ENCODE measurements around the gene NOB1. TPM values are rescaled to one million over a fixed set of nuclear protein-coding genes. Genes with fewer than 3 reads are reported as not detected.
"Not testable (repeated sequence)": the region's sequence is repeated elsewhere in the genome, so short reads cannot be mapped to it uniquely, and the experiment has no call there.

NOB1 gene
- total and polyA plus RNA-seq, 7 donors = 21.0 to 49.1 (median 36.0) TPM

- peak overlapping the region in 2 of 4 donors; percentile 34 to 47 for H3K27ac ChIP-seq
- DNase-seq = peak; percentile 88
- H3K36me3 ChIP-seq = peaks cover 20 to 77% (median 53%) of the 10 kb centered on the region in 4 donors
- no peaks in the 10 kb centered on the region for H3K27me3 ChIP-seq
- H3K9me3 ChIP-seq = no peaks in the 10 kb centered on the region
- H3K4me1 ChIP-seq = peaks cover 0 to 8% (median 0%) of the 10 kb centered on the region in 4 donors
- intact Hi-C loops (cut with DNase I) = loop anchor here (10.0 kb wide), 1 partner anchor 1003 kb away; no protein-coding TSS in a partner anchor
- no peak overlapping the region for H3K4me3 ChIP-seq
- peak in 1 of 4 donors; percentile 12 for TF ChIP-seq POLR2AphosphoS5 (IDR thresholded peaks at IDR 0.05)
- TF ChIP-seq, protein P1, sequence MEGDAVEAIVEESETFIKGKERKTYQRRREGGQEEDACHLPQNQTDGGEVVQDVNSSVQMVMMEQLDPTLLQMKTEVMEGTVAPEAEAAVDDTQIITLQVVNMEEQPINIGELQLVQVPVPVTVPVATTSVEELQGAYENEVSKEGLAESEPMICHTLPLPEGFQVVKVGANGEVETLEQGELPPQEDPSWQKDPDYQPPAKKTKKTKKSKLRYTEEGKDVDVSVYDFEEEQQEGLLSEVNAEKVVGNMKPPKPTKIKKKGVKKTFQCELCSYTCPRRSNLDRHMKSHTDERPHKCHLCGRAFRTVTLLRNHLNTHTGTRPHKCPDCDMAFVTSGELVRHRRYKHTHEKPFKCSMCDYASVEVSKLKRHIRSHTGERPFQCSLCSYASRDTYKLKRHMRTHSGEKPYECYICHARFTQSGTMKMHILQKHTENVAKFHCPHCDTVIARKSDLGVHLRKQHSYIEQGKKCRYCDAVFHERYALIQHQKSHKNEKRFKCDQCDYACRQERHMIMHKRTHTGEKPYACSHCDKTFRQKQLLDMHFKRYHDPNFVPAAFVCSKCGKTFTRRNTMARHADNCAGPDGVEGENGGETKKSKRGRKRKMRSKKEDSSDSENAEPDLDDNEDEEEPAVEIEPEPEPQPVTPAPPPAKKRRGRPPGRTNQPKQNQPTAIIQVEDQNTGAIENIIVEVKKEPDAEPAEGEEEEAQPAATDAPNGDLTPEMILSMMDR (IDR thresholded peaks at IDR 0.05) = no peak
- WGBS, 2 donors = 47 to 79% methylated on average over 41 of the region's 41 CpGs
These were observed 12.5 kb downstream of the NOB1 start for GRCh38 chr16:69741951-69742904.

DNA sequence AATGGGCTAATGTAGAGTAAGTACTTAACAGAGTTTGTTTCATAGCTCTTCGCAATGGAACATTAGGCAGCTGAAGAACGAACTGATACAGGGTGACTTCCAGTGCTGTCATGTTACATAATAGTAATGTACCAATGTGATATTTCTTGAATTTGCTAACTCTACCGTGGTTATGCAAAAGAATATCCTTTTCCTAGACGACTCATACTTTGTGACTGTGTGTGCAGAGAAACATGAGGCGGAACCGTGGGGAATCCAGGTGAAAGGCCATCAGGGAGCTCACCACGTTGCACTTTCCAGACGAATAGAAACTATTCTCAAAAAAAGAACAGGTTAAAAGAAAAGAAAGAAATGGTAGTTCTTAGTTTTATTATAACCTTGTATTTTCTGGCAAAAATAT, 13.2 kb downstream of the NOB1 start:
- no peak for DNase-seq
- peak overlapping the region in 2 of 4 donors; percentile 34 to 47 for H3K27ac ChIP-seq
- peaks cover 0 to 8% (median 0%) of the 10 kb centered on the region in 4 donors for H3K4me1 ChIP-seq
- TF ChIP-seq, protein P1 (IDR thresholded peaks at IDR 0.05) = no peak
- TF ChIP-seq POLR2AphosphoS5 (IDR thresholded peaks at IDR 0.05) (no peak), EP300 (IDR thresholded peaks at IDR 0.05) (no peak), POLR2A (IDR thresholded peaks at IDR 0.05) (no peak)
- H3K4me3 ChIP-seq = no peak overlapping the region
- WGBS, 2 donors = 39 to 71% methylated on average over 8 of the region's 8 CpGs
- intact Hi-C loops (cut with DNase I) = loop anchor here (10.0 kb wide), 1 partner anchor 1003 kb away; no protein-coding TSS in a partner anchor
- peaks cover 19 to 70% (median 49%) of the 10 kb centered on the region in 4 donors for H3K36me3 ChIP-seq
- no peaks in the 10 kb centered on the region for H3K27me3 ChIP-seq
- H3K9me3 ChIP-seq = no peaks in the 10 kb centered on the region

DNA sequence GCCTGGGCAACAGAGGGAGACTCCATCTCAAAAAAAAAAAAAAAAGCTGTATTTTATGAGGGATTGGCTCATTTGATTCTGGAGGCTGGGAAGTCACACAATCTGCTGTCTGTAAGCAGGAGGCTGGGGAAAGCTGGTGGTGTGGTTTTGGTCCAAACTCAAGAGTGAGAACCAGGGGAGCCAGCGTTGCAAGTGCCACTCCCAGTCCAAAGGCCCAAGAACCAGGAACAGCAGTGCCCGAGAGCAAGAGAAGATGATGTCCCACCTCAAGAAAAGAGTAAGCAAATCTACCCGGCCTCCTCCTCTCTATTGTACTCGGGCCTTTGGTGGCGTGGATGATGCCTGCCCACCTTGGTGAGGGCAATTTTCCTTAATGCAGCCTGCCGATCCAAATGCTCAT, 22.6 kb downstream of the NOB1 start:
- no peak overlapping the region for H3K4me3 ChIP-seq
- intact Hi-C loops (cut with DNase I) = no loop called here
- TF ChIP-seq, protein P1 (IDR thresholded peaks at IDR 0.05) = no peak
- no peak for TF ChIP-seq POLR2AphosphoS5 (IDR thresholded peaks at IDR 0.05)
- no peak for DNase-seq
- no peak overlapping the region for H3K27ac ChIP-seq
- H3K36me3 ChIP-seq = no peaks in the 10 kb centered on the region
- H3K9me3 ChIP-seq = no peaks in the 10 kb centered on the region
- WGBS, 2 donors = 47 to 83% methylated on average over 6 of the region's 6 CpGs
- H3K27me3 ChIP-seq = no peaks in the 10 kb centered on the region
- H3K4me1 ChIP-seq = peaks cover 0 to 15% (median 9%) of the 10 kb centered on the region in 4 donors

DNA sequence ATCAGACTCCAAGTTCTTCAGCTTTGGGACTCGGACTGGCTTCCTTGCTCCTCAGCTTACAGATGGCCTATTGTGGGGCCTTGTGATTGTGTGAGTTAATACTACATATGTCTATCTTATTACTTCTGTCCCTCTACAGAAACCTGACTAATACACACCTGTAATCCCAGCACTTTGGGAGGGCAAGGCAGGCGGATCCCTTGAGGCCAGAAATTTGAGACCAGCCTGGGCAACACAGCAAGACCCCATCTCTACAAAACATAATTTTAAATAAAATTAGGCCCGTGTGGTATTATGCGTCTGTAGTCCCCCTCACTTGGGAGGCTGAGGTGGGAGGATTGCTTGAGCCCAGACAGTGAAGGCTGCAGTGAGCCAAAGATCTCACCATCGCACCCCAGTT, 23.4 kb downstream of the NOB1 start:
- 78 to 90% methylated on average over 5 of the region's 5 CpGs for WGBS, 2 donors
- intact Hi-C loops (cut with DNase I); H3K36me3 ChIP-seq; H3K27ac ChIP-seq; H3K27me3 ChIP-seq; H3K4me3 ChIP-seq; H3K9me3 ChIP-seq; DNase-seq: not testable (repeated sequence)
- H3K4me1 ChIP-seq = peaks cover 0 to 21% (median 14%) of the 10 kb centered on the region in 4 donors

GRCh38 chr16:69729030-69729429, 25.7 kb downstream of the NOB1 start:
- intact Hi-C loops (cut with DNase I); H3K27me3 ChIP-seq; H3K4me3 ChIP-seq; H3K27ac ChIP-seq; DNase-seq; H3K9me3 ChIP-seq; H3K36me3 ChIP-seq: not testable (repeated sequence)
- peaks cover 0 to 26% (median 17%) of the 10 kb centered on the region in 4 donors for H3K4me1 ChIP-seq
- WGBS, 2 donors = 90 to 93% methylated on average over 4 of the region's 4 CpGs

All from sigmoid colon (tissue), 7 donors.